GM18517 (cell line): Measurements from ENCODE around the gene BORCS8.
A peak's percentile ranks its signal among the peaks of the same experiment; 100 is the strongest.
"Not testable (repeated sequence)": the region's sequence is repeated elsewhere in the genome, so short reads cannot be mapped to it uniquely, and the experiment has no call there.

Experiments
- ATAC-seq: cut with Tn5 transposase; IDR thresholded peaks from one replicate; pipeline ENCODE4 v1.9.1; 2021; ENCODE audit warnings: mild to moderate bottlenecking, moderate library complexity; ENCODE audit not compliant: unreplicated experiment

The BORCS8 gene

DNA sequence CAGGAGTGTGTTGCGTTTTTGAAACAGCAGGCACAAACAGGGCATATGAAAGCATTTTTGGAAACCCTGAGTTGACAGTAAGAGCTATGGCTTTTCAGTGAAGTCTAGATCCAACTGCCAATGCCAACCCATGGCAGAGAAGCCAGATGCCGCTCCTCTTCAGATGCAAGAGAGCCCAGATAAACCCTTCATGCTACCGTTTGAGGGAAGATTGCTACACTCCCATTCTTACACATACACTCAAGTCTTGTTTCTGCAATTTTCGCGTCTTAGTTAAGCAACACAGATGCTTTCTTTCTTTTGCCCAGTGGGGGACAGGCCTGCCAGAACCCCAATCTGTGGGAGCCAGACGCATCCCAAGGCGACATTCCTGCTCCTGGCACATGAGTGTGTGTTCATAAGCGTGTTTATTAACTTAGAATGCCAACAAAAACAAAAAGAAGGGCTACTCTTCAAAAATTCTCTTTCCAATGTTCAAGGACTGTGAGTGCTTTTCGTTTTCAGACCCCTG lies 10.4 kb downstream of the BORCS8 start:
- no peak for ATAC-seq

DNA sequence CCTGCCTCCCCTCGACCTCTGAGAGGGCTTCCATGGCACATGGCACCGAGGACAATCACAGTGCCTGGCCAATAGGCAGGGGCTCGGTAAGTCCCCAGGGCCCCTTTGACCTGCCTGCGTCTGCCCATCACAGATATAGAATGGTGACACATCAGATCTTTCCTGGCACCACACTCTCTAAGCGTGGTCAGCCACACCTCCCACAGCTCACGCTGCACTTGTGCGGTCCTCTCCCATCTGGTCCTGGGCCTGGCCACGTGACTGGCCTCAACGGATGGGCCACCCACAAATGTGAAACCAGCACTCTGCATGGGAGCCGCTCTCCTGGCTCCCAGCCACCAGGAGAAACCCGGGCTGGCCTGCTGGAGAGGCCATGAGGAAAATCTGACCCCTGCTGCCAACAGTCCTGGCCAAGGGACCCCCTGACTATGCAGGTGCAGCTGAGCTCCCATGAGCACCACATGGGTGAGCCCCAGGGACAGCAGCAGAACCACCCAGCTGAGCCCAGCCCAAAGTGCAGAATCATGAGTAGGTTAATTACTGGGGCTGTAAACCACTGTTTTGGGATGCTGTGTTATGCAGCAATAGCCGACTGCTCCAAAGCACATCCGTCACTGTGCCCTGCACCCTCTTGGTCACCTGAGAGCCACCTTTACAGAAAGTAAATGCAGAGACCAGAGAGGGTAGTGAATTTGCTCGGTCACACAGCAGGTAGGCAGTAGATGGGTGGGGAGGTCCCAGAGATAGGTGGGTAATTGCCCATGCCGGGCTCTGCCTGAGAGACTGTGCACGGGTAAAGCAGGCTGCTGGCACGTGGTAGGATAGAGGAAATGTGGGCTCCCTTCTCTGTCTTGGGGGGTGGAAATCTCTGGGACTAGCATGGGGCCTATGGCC lies 12.2 kb downstream of the BORCS8 start:
- no peak for ATAC-seq

DNA sequence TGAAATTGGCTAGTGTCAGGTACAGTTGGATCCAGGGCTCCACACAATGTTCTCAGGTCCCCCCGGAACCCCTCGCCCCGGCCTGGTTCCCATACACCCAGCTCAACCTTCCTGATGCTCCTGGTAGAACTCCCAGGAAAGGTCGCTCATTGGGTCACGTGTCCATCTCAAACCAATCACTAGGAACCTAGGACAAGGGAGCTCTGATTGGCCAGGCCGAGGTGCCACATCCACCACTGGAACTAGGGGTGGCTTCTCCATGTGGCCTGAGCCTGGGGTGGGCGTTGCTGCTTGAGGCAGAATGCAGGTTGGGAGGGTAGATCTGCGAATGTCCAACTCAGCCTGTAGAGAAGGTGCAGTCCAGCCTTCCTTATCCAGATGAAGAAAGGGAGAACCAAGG lies 15.0 kb downstream of the BORCS8 start:
- no peak for ATAC-seq

DNA sequence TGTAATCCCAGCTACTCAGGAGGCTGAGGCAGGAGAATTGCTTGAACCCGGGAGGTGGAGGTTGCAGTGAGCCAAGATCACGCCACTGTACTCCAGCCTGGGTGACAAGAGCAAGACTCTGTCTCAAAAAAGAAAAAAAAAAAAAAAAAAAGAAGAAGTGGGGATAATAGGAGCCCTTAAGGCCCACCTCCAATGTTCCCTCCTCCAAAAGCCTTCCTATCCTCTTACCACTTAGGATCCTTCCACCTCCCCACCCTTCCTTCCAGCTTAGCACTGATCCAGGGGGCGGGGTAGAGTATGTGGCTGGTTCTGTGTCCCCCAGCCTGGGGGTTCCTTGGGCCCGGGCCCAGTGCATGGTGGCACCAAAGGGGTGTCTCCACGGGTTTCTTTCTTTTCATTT lies 18.7 kb downstream of the BORCS8 start:
- ATAC-seq = not testable (repeated sequence)

DNA sequence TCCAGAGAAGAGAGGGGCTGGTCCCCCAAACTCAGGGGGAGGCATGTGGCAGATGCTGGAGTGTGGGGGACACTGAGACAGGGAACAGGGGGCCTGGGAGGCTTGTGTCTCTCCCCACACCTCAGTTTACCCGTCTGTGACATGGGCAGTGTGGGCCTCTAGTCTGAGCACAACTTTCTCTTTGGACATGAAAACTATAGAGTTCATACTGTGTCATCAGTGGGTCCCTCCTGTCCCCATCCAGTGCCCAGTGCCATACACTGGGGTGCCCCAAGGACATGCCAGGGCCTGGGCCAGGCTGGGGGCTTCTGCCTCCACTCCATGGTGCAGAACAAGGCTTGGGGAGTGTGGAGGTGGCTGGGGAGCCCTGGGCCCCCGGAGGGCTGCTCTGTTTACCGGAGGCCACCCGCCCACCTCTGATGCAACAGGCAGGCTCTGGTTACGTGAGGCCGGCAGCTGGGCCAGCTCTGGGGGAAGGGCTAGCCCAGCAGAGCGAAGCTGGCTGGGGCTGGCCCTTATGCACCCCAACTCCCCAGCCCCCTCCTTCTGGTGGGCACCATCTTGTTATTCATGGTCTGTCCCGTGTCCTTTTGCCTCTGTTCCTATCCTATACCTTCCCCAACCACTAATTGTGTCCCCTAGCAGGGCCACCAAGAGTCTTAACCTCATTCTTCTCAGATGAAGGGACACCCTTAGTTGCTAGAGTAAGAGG lies 20.0 kb downstream of the BORCS8 start:
- no peak for ATAC-seq

DNA sequence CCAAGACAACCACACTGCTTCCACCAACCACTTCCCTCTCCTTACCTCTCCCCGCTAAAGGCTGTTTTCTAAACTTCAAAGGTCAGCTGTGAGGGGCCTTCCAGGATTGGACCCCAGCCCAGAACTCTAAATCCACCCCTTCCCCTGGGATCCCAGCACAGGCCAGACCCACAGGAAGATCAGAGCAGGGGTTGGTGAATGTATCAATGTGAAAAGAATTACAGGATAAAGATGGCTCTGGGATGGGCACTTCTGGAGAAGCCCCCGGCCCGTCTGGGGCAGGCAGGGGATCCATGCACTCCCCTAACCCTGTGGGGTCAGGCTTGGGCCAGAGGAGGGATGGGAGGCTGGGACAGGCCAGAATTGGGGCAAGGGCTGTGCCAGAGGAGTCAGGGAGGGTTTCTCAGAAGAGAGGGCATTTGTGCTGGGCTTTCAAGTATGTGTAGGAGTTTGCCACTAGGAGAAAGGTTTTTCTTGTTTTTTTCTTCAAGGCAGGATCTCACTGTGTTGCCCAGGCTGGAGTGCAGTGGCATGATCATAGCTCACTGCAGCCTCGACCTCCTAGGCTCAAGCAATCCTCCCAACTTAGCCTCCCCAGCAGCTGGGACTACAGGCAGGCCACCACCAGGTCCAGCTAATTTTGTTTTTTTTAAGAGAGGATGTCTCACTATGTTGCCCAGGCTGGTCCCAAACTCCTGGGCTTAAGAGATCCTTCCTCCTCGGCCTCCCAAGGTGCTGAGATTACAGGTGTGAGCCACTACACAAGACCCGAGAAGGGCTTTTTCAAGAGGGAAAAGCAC lies 20.9 kb downstream of the BORCS8 start:
- ATAC-seq = no peak

DNA sequence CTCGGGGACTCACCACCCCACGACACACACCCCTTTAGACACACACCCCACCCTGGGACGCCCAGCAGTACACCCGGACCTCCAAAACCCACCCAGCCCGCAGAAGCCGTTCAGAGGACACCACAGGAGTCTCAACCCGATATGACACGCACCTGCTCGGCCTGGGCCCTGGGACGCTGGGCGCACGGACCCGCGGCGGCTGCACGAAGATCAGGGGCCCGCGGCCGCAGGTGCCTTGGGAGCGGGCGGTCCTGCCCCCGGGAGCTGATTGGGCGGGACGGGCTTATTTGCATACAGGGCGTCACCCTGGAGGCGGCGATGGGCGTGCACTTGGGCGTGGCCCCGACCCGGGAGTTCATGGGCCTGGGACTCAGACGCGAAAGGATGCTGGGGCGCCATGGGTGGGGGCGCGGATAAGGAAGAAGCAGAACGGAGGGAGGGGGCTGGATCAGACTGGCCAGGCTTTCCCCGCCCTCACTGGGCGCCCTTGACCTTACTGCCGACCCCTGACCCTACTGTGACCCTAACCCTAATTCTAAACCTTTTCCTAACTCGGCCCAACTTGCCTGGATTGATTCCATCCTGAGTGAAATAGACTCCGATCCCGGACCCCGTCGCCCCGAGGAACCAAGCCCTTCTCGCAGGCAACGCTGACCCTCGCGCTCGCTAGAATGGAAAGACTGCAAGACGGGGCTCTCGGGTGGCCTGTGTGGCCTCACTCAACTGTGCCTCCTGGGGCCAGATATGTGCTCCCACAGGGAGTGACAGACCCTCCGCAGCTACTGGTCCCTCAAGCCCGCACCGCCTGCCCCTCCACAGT lies 21.7 kb downstream of the BORCS8 start, which contains the start of gene MEF2B:
MEF2B (minus strand) TSS at position 211 of the 820 bp plus-strand sequence. CDS start 19,528 bp downstream, outside the sequence.
- ATAC-seq = peak; percentile 59

DNA sequence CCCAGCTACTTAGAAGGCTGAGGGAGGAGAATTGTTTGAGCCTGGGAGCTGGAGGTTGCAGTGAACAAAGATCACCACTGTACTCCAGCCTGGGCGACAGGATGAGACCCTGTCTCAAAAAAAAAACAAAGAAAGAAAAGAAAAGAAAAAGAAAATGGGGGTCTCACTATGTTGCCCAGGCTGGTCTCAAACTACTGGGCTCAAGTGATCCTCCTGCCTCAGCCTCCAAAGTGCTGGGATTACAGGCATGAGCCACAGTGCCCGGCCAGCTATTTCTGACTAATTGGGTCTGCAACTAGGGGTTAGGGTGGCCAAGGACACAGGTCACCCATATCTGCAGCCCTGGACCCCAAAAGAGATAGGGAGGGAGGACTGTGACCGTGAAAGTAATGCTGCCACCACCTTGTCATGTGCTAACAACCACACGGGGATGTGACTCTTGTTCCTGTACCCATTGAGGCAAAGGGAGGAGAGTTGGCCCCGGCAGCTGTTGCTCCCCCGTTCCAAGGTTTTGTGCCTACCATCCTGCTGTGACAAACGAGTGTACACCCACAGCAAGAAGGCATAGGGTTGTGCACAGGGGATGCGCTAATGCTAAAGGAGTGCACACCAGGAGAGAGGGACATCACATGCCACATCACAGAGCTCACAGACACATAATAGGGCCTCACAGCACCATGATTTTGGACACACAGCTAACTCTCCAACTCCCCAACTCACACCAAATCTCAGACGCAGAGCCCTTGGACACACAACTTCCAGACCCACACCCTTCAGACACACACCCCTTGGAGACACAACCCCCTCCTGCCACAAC lies 22.5 kb downstream of the BORCS8 start:
- peak; percentile 18 for ATAC-seq

DNA sequence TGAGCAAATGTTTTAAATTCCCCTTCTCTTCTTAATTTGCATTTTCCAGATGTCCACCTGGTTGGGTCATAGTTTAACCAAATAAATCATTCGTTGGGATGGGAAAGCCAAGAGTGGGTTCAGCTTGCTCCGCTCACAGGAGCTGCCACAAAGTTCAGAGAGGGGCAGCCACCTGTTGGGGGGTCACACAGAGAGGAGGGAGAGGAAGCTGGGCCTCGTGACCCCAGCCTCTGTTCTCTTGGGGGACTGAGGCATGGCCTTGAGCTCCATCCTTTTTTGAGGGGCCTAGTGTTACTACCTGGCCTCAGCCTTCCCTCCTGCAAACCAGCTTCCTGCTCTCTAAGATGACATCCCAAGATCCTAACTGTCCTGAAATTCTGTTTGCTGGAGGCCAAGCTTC lies 24.3 kb downstream of the BORCS8 start:
- ATAC-seq = no peak

DNA sequence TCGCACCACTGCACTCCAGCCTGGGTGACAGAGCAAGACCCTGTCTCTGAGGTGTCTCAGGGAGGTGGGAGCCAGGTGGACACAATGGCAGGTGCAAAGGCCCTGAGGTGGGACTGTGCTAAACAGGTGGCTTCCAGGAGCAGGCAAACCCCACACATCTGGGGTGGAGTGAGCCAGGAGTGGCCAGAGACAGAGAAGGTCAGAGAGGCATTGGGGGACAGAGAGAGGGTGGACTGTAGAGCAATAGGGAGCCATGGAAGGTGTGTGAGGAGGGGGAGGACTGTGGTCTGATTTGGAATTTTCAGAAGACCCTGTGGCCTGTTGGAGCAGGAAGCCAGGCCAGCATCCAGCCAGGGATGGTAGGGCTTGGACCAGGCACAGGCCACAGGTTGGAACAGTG lies 26.6 kb downstream of the BORCS8 start:
- no peak for ATAC-seq

DNA sequence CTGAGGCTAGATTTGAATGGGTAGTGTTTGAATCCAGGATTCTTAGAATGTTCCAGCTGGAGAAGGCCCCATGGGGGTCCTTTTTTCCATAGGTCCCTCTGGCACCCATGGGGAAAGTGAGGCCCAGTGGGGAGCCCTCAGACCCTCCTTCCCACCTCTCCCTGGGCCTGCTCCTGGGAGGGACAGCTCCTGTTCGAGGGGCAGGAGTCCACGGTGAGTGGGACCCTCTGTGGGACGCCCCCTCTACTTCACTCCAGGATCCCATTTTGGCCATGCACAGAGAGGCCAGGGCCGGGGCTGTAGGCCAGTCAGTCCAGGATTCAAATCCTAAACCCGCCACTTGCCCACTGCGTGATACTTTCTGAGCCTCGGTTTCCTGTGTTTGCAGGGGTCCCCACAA lies 29.5 kb downstream of the BORCS8 start:
- no peak for ATAC-seq

DNA sequence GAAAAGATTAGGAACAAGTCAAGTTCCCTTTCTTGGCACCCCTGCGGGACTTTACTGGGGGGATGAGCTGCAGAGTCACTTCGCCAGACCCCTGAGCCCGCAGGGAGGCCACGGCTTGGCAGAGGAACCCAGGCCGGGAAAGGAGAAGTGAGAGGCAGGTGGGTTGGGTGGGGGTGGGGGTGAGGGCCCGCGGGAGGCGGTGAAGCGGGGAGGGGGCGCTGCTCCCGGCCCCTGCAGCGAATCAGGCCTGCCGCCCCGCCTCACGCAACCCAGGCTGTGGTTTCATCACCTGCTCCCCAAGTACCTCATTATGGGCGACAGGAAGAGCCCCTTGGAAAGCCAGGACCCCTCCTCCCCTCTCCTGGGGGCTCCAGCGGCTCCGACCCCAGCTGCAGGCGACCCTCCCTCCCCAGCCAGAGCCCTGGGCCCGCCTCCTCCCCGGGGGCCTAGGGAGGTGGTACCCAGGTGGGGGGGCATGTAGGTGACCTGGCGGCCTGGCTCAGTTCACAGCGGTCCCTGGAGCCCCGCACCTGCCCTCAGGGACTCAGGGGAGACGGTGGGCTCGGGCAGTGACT lies 31.4 kb downstream of the BORCS8 start:
- no peak for ATAC-seq

DNA sequence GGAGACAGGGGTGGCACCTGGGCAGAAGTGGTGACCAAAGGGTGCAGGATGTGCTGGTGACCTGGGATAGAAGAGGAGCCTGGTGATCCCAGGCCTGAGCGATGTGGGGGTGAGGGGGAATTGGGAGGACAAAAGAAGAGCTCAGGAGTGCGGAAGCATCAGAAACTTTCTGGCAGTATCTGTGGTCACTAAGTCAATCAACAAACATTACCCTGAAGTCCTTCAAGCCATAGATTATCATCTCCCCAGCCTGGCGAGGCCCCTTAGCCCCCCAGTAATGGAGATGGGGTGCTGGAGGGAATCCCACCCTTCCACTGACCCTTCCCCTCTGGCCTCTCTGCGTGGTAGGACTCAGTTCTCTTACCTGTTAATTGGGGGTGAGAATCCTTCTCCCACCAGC lies 32.4 kb downstream of the BORCS8 start:
- ATAC-seq = no peak

DNA sequence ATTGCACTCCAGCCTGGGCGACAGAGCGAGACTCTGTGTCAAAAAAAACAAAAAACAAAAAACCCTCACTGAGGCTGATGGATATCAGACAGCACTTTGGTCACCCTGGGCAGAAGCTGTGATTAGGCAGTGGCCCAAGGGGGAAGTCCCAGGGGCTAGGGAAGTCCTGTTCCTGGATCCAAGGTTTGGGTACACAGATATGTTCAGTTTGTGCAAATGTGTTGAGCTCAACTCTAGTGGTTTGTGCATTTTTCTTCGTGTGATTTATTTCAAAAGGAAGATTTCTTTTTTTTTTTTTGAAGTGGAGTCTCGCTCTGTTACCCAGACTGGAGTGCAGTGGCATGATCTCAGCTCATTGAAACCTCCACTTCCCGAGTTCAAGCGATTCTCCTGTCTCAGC lies 34.1 kb downstream of the BORCS8 start:
- no peak for ATAC-seq

DNA sequence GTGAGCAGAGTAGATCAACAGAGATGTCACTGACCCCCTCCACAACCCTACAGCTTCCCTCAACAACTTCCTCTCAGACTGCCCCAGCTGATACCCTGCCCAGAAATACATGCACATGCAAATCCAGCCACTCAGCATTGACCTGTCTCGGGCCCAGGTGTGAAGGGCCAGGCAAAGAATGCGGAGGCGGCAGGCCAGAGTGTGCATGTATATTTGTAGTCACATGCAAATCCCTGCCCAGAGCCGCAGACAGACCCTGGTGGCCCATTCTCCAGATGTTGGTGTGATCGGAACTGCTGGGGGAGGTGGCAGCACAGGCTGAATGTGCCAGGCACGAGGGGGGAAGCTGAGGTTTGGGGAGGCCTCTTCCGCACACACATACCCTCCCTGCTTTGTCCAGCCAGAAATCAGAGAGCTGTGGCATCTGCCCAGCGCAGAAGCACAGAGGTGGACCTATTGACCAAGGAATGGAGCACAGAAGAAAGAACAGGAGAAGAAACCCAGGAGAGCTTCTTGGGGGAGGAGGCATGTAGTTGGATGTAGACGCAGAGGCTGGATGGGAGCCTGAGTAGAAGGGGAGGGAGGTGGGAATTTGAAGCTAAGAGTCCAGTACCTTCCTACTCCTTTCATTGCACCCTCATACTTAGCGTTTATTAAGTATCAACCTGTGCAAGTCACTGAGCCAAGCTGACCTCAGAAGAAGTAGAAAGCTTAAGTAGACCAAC lies 36.3 kb downstream of the BORCS8 start:
- ATAC-seq = peak; percentile 81

DNA sequence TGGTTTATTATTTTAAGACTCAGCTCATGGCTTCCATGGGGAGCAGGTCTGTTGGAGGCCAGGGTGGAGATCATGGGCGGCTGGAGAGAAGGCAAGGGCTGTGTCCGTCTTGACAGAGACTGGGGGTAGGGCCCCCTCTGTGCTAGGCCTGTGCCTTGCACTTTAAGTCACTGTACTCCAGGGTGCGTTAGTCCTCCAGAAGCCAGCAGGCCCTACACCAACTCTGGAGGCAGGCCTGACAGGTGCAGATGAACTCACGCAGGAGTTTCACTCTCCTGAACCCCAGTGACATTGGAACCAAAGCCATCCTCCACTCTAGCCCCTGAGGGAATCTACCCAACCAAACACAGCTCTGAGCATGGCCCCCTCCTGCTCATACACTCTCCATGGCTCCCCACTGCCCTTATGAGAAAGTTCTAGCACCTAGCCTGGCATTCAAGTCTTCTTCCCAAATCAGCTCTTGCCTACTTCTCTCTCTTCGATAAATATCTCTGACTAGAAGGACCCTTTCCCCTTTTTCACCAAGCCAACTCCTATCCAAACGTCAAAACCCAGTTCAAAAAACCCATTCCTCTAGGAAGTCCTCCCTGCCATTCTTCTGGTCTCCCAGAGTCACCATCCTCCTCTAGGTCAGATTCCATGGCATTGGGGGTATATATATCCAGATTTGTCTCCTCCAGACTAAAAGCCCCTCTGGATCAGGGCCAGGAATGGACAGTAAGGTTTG lies 37.0 kb downstream of the BORCS8 start:
- ATAC-seq = no peak

DNA sequence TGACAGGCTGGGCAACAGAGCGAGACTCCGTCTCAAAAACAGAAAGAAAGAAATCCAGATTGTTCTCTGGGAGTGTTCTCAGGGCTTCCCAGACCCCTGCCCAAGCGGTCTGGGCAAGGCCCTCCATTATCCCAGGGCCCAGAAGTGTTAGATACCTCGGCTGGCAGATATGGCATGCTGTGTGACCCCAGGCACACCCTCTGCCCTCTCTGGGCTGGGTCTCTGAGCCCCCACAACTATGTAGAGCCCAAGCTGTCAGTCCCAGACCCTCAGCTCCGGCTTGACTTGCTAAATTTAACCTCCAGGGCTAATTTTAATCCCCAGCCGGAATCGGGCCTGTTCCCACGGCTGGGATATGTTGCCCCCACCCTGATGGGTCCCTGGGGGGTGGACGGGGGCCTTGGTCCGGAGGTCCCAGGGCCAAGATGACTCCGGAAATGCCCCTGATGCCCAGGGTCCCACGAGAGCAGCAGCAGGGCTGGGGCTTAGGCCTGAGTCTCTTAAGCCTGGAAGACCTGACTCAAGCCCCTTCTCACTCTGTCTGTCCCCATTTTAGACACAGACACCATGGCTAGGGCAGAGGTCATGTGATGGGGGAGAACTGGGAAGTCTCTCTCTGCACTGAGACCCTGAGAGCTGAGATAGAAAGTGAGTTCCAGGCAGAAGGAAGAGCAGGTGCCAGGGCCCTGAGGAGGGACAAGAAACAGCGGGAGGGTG lies 39.1 kb downstream of the BORCS8 start:
- ATAC-seq = no peak
